NCI-H774 (cell line): Measurements from ENCODE around the gene ZNF729.
"Not testable (repeated sequence)": the region's sequence is repeated elsewhere in the genome, so short reads cannot be mapped to it uniquely, and the experiment has no call there.

Experiments used
- DNase-seq: peaks from one replicate; lab custom pipeline; 2025; lab: John Stamatoyannopoulos, UW

The ZNF729 gene

DNA sequence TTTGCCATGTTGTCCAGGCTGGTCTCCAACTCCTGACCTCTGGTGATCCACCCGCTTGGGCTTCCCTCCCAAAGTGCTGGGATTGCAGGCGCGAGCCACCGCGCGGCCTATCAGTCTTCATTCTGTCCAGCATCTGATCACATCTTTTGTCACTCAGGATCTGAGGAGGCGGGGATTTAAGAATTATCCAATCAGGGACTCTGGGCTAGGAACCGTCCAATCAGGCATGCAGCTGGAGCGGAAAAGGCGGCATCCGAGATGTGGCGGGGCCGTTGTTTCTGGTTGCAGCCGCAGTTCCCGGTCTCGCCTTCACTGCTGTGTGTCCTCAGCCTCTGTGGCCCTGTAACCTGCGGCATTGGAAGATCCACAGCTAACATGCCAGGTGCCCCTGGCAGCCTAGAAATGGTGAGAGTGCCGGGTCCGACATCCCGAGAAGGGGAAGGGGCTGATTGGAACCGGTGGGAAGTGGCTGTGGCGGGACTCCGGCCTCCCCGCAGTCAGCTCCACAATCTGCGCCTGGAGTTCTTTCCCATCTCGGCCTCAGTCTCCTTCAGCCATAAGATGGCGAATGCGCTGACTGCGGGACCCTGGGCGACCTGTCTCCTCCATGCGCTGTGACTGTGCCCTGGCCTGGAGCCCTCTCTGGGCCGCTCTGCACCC lies at the start of gene ZNF729:
TSS of gene ZNF729 (plus strand) at position 291 of the 660 bp plus-strand sequence. CDS start at position 376, 85 bp downstream.
- no peak for DNase-seq

DNA sequence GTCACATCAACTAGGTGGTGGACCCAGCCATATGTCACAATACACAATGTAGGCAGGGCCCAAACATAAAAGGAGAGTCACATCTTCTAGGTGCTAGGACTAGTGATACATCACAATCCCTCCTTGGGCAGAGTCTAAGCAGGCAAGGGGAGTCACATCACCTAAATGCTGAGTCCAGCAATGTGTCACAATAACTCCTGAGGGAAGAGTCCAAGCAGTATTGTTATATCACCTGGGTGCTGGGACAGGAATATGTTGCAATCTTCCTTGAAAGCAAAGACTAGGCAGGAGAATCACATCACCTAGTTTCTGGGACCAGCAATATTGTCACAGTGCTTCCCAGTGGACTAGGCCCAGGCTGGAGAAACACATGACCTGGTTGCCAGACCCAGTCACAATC lies 29.4 kb upstream of the ZNF729 start:
- no peak for DNase-seq

DNA sequence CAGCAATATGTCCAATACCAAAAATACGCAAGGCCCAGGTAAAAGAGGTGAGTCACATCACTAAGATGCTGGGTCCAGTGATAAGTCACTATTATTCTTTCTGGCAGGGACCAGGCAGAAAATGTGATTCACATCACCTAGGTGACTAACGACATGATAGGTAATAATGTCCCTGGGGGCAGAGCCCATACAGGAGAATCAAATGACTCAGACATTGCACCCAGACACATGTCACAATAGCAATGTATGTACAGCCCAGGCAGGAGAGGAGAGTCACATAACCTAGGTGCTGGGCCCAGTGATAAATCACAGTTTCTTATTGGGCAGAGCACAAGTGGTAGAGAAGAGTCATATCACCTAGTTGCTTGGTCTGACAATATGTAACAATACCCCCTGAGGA lies 28.9 kb upstream of the ZNF729 start:
- no peak for DNase-seq

DNA sequence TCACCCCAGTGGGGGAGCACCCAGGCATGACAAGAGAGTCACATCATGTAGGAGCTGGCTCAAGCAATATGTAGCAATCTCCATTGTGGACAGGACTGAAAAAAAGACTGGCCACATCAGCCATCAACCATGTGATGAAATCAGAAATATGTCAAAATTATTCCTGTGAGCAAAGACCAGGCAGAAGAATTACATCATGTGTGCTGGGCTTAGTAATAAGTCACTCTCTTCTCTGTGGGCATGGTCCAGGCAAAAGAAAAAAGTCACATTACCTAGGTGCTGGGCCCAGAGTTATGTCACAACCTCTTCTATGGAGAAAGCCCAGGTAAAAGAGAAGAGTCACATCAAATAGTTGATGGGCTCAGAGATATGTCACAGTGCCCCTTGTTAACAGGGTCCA lies 28.3 kb upstream of the ZNF729 start:
- DNase-seq: no peak

DNA sequence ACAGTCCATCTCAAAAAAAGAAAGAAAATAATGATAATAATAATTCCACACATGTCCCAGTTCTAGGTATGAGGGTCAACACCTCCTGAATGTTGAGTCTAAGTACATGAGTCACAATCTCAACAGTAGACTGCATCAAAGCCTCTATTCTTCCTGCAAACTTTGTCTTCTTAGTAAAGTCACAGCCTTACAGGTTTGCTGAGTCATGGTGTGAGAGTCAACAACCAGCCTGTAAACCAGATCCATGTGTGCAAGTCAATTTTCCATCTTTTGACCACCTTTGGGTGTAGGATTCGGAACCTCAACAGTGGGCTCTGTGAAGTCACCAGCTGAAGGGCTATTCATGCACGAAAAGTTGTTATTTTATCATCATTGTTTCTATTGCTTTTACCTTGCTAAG lies 25.7 kb upstream of the ZNF729 start:
- DNase-seq: no peak

DNA sequence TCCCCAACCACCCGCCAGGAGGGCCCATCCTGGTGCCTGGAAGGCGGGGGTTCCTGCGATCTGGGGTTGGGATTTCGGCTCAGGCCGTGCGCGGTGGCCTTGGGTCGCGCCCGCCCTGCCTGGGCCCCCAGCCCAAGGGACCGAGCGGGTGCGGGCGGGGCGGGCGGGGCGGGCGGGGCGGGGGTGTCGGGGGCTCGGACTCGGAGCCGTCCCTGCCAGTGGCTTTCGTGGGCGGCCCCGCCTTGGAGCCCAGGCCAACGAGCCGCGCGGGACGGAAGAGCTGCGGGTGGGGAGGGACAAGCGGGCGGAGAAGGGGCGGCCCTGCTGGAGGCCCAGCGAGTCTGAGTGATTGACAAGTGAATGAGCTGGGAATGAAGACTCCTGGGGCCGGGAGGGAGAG lies 24.6 kb upstream of the ZNF729 start:
- no peak for DNase-seq

DNA sequence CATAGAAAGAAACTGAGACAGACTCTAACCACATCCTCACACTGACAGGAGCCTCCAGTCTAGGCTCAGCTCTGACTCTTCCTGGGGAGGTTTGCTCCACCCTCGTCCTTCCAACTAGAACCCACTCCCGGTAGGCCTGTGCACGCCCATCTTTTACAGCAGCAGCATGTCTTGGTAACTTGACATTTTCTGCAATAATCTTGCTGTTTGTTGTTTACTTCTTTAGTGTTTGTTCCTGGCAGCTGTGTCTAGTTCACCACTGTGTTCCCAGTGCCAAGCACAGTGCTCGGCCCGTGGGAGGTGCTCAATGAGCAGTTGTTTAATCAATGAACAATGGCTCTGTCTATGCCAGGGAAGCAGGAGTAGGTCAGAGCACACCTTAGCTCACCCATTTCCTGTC lies 23.1 kb upstream of the ZNF729 start:
- DNase-seq: no peak

DNA sequence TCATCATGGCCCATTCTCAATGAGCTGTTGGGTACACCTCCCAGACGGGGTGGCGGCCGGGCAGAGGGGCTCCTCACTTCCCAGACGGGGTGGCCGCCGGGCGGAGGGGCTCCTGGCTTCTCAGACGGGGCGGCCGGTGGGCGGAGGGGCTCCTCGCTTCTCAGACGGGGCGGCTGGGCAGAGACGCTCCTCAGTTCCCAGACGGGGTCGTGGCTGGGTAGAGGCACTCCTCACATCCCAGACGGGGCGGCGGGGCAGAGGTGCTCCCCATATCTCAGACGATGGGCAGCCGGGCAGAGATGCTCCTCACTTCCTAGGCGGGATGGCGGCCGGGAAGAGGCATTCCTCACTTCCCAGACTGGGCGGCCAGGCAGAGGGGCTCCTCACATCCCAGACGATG lies 35.3 kb downstream of the ZNF729 start:
- DNase-seq: not testable (repeated sequence)

DNA sequence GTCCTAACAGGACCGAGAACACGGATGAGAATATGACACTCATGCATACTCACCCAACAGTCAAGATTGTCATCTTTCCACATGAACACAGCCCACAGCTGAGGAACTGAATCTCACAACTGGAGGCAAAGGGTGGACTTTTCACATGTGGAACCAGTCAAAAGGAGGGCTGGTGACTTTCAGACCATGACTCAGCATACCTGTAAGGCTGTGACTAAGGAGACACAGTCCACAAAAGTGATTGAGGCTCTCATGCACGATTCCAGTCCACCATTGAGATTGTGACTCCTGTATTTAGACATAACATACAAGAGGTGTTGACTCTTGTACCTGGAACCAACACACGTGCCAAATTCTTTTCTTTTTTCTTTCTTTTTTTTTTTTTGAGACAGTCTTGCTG lies 40.0 kb downstream of the ZNF729 start:
- no peak for DNase-seq

DNA sequence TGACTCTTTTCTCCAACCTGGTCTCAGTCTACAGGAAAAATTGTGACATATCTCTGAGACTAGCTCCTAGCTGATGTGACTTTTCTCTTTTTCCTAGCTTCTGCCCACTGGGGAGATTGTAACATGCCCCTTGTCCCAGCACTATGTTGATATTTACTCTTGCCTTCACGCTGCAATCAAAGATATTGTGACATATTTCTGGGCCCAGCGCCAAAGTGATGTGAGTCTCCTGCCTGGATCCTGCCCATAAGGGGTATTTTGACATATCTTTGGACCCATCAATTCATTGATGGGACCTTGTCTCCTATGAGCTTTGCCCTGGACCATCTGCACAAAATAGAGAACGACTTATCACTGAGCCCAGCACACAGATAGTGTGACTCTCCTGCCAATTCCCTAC lies 41.1 kb downstream of the ZNF729 start:
- no peak for DNase-seq

DNA sequence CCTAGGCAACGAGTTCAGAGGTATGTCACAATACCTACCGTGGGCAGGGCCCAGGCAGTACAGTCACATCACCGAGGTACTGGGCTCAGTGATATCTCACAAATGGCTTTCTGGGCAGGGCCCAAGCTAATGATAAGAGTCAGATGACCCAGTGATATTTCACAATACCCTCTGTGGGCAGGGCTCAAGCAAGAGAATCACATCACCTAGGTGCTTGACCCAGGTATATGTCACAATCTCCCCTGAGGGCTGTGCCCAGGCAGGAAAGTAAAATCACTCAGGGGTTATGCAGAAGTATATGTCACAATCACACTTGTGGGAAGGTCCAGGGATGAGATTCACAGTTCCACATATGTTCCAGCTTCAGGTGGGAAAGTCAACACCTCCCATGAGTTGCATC lies 45.3 kb downstream of the ZNF729 start:
- DNase-seq: no peak

DNA sequence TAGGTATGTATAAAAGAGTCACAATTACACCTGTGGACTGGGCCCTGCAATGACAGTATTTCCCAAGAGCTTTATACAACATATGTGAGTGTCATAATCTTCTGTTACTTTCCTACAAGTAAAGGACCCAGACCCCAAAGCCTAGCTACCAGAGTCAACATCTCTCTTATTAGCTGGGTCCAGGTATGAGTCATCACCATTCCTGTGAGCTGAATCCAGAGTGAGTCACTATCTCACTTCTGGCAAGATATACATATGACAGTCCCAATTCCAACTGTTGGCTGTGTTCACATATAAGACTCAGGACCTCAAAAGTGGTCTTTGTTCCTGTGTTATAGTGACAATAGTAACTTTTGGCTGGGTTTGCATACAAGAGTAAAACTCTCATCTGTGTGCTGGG lies 46.7 kb downstream of the ZNF729 start:
- no peak for DNase-seq

DNA sequence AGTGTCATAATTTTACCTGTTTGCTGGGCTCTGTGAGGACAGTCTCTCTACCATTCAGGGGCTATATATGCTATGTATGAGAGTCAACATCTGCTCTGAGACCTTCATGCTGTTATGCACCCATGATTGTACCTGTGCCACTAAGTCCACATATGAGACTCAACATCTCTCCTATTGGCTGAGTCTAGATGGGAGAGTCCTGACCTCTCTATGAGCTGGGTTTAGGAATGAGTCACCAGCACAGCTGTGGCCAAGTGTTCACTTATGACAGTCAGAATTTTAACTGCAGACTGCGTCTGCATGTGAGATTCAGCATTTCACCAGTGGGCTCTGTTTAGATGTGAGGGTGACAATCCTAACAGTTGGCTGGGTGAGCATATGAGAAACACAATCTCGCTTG lies 49.5 kb downstream of the ZNF729 start:
- DNase-seq: no peak

DNA sequence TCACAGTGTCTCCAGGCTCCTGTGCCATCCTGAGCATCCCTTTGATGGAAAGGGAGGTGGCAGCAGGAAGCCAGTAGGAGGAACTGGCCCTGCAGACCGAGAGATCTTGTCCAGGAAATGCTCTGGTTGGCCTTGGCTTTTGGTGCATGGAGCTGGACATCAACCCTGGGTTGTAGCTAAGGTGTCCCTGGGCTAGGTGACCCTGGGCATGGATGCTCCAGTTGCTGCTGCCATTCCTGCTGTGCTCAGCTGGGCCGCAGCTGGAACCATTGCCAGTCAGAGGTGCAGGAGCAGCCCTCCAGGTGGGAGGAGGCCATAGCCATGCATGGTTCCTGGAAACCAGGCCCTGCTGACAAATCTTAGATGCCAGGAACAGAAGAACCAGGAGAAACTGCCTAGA lies 68.4 kb downstream of the ZNF729 start:
- DNase-seq: no peak
